ENCODE measurements around the gene CHST11.

The CHST11 gene

DNA sequence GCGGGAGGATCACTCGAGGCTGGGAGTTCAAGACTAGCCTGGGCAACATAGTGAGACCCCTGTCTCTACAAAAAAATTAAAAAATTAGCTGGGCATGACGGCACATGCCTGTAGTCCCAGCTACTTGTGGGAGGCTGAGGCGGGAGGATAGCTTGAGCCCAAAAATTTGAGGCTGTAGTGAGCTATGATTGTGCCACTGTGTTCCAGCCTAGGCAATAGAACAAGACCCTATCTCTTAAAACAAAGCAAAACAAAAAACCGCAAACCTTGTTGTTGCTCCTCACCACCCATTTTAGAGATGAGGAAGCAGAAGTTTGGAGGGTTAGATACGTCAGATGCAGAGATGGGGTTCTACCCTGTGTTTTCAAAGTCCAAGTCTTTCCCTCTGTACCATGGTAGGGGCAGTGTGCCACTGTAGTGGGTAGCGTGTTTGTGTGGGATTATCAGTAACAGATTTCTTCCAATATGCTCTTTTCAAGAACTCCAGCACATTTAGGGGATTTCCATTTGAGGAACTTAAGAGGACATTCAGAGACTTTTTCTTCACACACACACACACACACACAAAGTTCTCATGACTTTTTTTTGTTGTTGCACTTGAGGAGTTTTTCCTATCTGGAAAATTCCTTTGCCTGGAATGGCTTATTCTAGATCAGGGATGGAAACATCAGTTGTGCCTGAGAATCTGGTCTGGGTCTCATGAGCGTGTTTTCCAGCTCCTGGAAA is 186.5 kb downstream of the CHST11 start:
- TF ChIP-seq POLR2A (IDR thresholded peaks at IDR 0.05; ENCODE audit: low read depth, low read length) (no peak), TAF1 (IDR thresholded peaks at IDR 0.05; ENCODE audit: low read depth, low read length) (no peak), SPI1 (IDR thresholded peaks at IDR 0.05; ENCODE audit: low read depth, low read length) (no peak), PAX5 (IDR thresholded peaks at IDR 0.05; ENCODE audit: insufficient read depth, low read length, severe bottlenecking) (no peak), POU2F2 (IDR thresholded peaks at IDR 0.05; ENCODE audit: low read depth, low read length) (no peak), POLR2AphosphoS5 (IDR thresholded peaks at IDR 0.05; ENCODE audit: low read depth, low read length) (no peak)
- FAIRE-seq: no peak
- no peak for DNase-seq (ENCODE audit: insufficient read length, low spot score)

DNA sequence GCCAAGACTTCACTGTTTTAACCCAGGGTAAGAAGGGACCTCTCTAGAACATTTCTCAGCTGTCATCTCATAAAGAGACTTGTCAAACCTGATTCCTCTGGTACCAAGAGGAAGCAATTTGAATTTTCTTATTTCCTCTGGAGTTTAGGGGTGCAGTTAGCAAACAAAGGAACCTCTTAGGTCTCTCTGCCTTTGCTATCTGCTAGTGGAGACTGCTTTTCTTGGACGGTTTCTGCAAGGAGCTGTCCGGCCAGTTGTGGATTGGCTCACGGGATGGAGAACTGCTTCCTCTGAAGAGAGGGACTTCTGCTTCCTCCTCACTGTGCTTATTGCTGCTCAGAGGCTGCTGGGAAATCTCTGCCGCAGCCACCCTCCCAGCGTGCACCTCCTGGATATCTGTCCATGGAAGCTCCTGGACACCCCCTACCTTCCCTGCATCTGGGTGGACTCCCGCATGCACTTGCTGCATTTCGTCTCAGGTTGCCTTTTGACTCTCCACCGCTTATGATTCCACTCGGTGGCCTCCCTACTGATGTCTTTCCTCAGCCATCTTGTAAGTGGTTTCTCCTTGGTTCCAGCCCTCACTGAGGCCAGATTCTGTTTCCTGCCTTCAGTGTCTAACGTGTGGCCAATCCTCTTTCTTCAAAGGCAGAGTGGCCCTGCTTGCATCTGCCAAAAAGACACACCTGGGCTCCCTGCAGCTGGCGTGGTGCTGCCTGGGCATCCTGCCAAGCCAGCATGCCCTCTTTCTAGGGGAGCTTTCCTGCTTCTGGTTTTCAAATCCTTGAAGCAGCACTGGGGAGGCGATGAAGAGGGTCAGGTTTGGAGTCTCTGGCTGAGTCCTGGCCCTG is 187.3 kb downstream of the CHST11 start:
- DNase-seq (ENCODE audit: insufficient read length, low spot score) (no peak), FAIRE-seq (peak; percentile 91)
- TF ChIP-seq POLR2AphosphoS5 (IDR thresholded peaks at IDR 0.05; ENCODE audit: low read depth, low read length) (peak; percentile 52; the same call in 1 of the 2 replicates), TAF1 (IDR thresholded peaks at IDR 0.05; ENCODE audit: low read depth, low read length) (no peak), POLR2A (IDR thresholded peaks at IDR 0.05; ENCODE audit: low read depth, low read length) (no peak), POU2F2 (IDR thresholded peaks at IDR 0.05; ENCODE audit: low read depth, low read length) (no peak), PAX5 (IDR thresholded peaks at IDR 0.05; ENCODE audit: insufficient read depth, low read length, severe bottlenecking) (no peak), SPI1 (IDR thresholded peaks at IDR 0.05; ENCODE audit: low read depth, low read length) (peak; percentile 22; the same call in 1 of the 2 replicates)

DNA sequence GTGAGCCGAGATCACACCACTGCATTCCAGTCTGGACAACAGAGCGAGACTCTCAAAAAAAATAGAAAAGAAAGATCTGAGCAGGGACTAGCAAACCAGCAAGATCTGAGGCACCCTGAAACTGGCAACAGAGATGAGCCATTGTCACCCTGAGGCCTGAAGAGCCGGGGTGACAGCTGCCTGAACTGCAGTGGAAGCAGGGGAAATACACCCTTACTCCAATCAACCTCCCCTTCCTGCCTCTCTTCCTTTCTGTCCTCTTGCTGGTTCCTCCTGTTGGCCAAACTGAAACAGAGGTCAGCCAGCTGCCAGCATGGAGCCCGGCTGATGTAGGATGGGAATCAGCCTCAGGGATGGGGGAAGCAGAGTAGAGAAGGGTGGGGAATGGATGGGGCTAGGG is 192.0 kb downstream of the CHST11 start:
- no peak for FAIRE-seq
- TF ChIP-seq SPI1 (IDR thresholded peaks at IDR 0.05; ENCODE audit: low read depth, low read length): no peak
- no peak for TF ChIP-seq POU2F2 (IDR thresholded peaks at IDR 0.05; ENCODE audit: low read depth, low read length)
- no peak for TF ChIP-seq TAF1 (IDR thresholded peaks at IDR 0.05; ENCODE audit: low read depth, low read length)
- TF ChIP-seq POLR2AphosphoS5 (IDR thresholded peaks at IDR 0.05; ENCODE audit: low read depth, low read length): no peak
- TF ChIP-seq PAX5 (IDR thresholded peaks at IDR 0.05; ENCODE audit: insufficient read depth, low read length, severe bottlenecking): no peak
- no peak for TF ChIP-seq POLR2A (IDR thresholded peaks at IDR 0.05; ENCODE audit: low read depth, low read length)
- no peak for DNase-seq (ENCODE audit: insufficient read length, low spot score)

DNA sequence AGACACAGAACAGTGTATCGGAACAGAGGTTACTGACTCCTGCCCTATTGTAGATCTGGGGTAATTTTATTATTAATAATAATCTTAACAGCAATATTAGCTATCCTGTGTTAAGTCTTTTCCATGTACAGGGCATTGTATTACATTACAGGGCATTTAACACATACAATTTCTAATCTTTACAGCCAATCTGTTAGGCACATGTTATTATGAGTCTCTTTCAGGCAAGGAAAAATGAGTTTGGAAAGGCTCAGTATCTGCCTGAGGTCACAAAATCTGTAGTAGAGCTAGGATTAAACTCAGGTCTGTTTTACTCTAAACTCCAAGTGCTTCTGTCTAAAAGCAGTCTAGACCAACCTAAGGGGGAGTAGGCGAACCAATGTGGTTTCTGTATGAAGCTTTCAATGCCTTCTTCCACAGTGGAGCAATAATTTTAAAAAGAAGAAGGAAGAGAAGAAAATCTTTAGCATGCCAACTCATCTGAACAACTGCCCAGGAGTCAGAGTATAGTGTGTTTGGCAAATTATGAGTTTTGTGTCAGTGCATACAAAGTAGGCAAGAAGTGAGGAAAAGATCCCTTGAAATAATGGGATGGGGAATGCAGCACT is 192.6 kb downstream of the CHST11 start:
- no peak for TF ChIP-seq PAX5 (IDR thresholded peaks at IDR 0.05; ENCODE audit: insufficient read depth, low read length, severe bottlenecking)
- TF ChIP-seq POLR2A (IDR thresholded peaks at IDR 0.05; ENCODE audit: low read depth, low read length): no peak
- TF ChIP-seq TAF1 (IDR thresholded peaks at IDR 0.05; ENCODE audit: low read depth, low read length): no peak
- no peak for FAIRE-seq
- DNase-seq (ENCODE audit: insufficient read length, low spot score): no peak

DNA sequence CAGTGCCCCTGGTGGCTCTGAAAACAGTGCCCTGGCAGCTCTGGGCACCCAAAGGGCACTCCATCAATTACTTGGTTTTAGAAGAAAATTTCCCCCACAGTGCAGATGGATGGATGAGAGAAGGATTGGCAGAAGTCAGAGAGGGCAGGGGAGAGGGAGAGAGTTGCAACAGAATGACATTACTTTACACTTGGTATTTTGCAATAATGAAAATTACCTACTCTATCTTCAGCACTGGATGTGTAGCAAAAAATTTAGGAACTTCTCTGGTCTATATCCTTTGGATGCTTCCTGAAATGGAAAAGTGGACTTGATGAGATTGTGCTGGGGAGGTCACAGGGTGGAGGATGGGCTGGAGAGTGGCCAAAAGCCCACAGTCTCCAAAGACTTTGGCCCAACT is 193.2 kb downstream of the CHST11 start:
- DNase-seq (ENCODE audit: insufficient read length, low spot score) (no peak), FAIRE-seq (no peak)
- TF ChIP-seq TAF1 (IDR thresholded peaks at IDR 0.05; ENCODE audit: low read depth, low read length) (no peak), POU2F2 (IDR thresholded peaks at IDR 0.05; ENCODE audit: low read depth, low read length) (no peak), POLR2AphosphoS5 (IDR thresholded peaks at IDR 0.05; ENCODE audit: low read depth, low read length) (no peak), PAX5 (IDR thresholded peaks at IDR 0.05; ENCODE audit: insufficient read depth, low read length, severe bottlenecking) (no peak), POLR2A (IDR thresholded peaks at IDR 0.05; ENCODE audit: low read depth, low read length) (no peak), SPI1 (IDR thresholded peaks at IDR 0.05; ENCODE audit: low read depth, low read length) (no peak)

DNA sequence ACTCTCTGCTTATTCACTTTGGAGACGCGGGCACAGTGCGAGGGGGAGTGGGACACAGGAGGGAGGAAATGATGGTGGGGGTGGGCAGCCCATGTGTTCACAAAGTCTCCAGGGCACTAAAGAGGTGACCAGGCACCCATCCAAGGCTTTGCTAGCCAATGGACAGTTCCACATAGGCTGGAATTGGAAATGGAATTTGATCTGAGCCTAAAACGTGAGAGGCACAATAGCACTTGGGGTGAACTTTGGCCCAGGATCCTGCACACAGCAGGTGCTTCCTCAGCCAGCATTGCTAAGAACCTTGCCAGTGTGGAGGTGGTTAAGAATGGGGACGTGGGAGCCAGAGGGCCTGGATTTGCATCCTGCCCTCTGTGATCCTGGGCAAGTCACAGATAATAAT is 193.8 kb downstream of the CHST11 start:
- TF ChIP-seq TAF1 (IDR thresholded peaks at IDR 0.05; ENCODE audit: low read depth, low read length): no peak
- no peak for TF ChIP-seq PAX5 (IDR thresholded peaks at IDR 0.05; ENCODE audit: insufficient read depth, low read length, severe bottlenecking)
- no peak for TF ChIP-seq SPI1 (IDR thresholded peaks at IDR 0.05; ENCODE audit: low read depth, low read length)
- no peak for TF ChIP-seq POLR2A (IDR thresholded peaks at IDR 0.05; ENCODE audit: low read depth, low read length)
- no peak for TF ChIP-seq POU2F2 (IDR thresholded peaks at IDR 0.05; ENCODE audit: low read depth, low read length)
- no peak for TF ChIP-seq POLR2AphosphoS5 (IDR thresholded peaks at IDR 0.05; ENCODE audit: low read depth, low read length)
- DNase-seq (ENCODE audit: insufficient read length, low spot score) (no peak), FAIRE-seq (peak; percentile 56)

DNA sequence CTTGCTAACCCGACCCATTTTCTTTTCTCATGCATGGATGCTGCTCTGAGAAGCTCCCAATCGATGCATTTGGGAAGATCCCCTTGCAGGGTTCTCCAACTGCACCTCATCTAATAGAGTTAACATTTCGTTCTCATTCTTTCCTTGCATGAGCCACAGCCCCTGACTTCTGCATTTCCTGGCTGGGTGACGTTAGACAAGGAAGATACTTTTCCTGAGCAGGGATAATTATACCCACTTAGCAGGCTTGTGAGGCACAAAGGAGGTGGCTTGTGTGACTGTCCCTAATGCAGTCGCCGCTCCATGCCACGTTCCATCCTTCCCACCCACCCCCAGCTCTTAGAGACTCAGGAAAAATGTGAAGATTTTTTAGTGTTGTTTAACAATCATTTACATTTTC is 195.1 kb downstream of the CHST11 start:
- no peak for DNase-seq (ENCODE audit: insufficient read length, low spot score)
- TF ChIP-seq POLR2AphosphoS5 (IDR thresholded peaks at IDR 0.05; ENCODE audit: low read depth, low read length) (no peak), TAF1 (IDR thresholded peaks at IDR 0.05; ENCODE audit: low read depth, low read length) (no peak), POLR2A (IDR thresholded peaks at IDR 0.05; ENCODE audit: low read depth, low read length) (no peak), PAX5 (IDR thresholded peaks at IDR 0.05; ENCODE audit: insufficient read depth, low read length, severe bottlenecking) (no peak), POU2F2 (IDR thresholded peaks at IDR 0.05; ENCODE audit: low read depth, low read length) (no peak), SPI1 (IDR thresholded peaks at IDR 0.05; ENCODE audit: low read depth, low read length) (no peak)
- no peak for FAIRE-seq

DNA sequence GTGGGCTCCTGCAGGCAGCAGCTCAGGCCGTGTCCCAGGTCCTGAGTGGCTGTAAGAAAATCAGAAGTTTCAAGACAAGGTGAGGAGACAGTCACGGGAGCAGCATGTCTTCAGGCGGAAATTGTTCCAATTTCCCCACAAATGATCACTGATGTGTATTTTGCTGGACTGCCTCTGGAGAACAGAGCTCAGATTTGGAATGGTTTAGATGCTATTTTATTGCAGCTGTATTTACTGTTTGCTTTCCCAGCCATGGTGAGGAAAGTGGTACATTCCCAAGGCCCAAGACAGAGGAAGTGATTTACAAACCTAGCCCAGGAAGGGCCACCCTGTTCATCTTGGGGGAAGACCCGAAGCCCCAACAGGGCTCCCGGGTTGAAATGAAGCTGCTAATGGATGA is 195.6 kb downstream of the CHST11 start:
- no peak for DNase-seq (ENCODE audit: insufficient read length, low spot score)
- TF ChIP-seq PAX5 (IDR thresholded peaks at IDR 0.05; ENCODE audit: insufficient read depth, low read length, severe bottlenecking) (no peak), TAF1 (IDR thresholded peaks at IDR 0.05; ENCODE audit: low read depth, low read length) (no peak), POLR2A (IDR thresholded peaks at IDR 0.05; ENCODE audit: low read depth, low read length) (no peak), POU2F2 (IDR thresholded peaks at IDR 0.05; ENCODE audit: low read depth, low read length) (no peak), SPI1 (IDR thresholded peaks at IDR 0.05; ENCODE audit: low read depth, low read length) (no peak), POLR2AphosphoS5 (IDR thresholded peaks at IDR 0.05; ENCODE audit: low read depth, low read length) (no peak)
- no peak for FAIRE-seq

DNA sequence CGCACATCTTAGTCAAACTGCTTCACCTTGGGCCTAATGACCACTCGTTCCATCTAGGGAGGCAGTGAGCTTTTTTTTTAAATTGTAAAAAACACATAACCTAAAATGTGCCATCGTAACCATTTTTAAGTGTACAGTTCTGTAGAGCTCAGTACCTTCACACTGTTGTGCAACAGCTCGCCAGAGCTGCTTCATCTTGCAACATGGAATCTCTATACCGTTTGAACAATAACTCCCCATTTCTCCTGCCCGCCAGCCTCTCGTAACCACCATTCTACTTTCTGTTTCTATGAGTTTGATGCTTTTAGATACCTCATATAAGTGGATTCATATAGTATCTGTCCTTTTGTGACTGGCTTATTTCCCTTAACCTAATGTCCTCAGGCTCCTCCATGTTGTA is 196.2 kb downstream of the CHST11 start:
- TF ChIP-seq TAF1 (IDR thresholded peaks at IDR 0.05; ENCODE audit: low read depth, low read length) (no peak), POLR2AphosphoS5 (IDR thresholded peaks at IDR 0.05; ENCODE audit: low read depth, low read length) (no peak), POLR2A (IDR thresholded peaks at IDR 0.05; ENCODE audit: low read depth, low read length) (no peak), POU2F2 (IDR thresholded peaks at IDR 0.05; ENCODE audit: low read depth, low read length) (no peak), PAX5 (IDR thresholded peaks at IDR 0.05; ENCODE audit: insufficient read depth, low read length, severe bottlenecking) (no peak), SPI1 (IDR thresholded peaks at IDR 0.05; ENCODE audit: low read depth, low read length) (no peak)
- DNase-seq (ENCODE audit: insufficient read length, low spot score): no peak
- peak; percentile 26 for FAIRE-seq
